GM18507 (cell line): ENCODE results near the gene ATG12.
"Not testable (repeated sequence)": the region's sequence is repeated elsewhere in the genome, so short reads cannot be mapped to it uniquely, and the experiment has no call there.

Source experiments
- DNase-seq: peaks from one replicate; pipeline ENCODE4 v3.0.0; 2011; ENCODE audit warnings: low read depth; ENCODE audit not compliant: insufficient read length; ENCODE audit errors: extremely low spot score
- FAIRE-seq: peaks from 2 replicates; lab custom pipeline; 2011; peaks lifted over from hg19 to GRCh38; lab: Jason Lieb, UNC

The ATG12 gene

GRCh38 chr5:115841382-115842088 is at the start of gene ATG12, which contains the start of gene AP3S1:
Gene ATG12 (minus strand): TSS chr5:115841565. CDS start chr5:115841552, 13 bp downstream.
Gene AP3S1 (plus strand): TSS chr5:115841935. CDS start chr5:115842038, 103 bp downstream.
- FAIRE-seq (peak; percentile 94), DNase-seq (peak; percentile 70)

- DNase-seq (no peak), FAIRE-seq (no peak)
Observed at GRCh38 chr5:115888027-115888426, 46.7 kb upstream of the ATG12 start.

DNA sequence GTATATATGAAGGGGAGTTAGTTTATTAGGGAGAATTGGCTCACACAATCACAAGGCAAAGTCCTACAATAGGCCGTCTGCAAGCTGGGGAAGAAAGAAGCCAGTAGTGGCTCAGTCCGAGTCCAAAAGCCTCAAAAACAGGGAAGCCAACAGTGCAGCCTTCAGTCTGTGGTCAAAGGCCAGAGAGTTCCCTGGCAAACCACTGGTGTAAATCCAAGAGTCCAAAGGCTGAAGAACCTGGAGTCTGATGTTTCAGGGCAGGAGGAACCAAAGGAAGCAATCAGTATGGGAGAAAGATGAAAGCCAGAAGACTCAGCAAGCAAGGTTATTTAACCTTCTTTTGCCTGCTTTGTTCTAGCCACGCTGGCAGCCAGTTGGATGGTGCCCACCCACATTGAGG is 43.8 kb upstream of the ATG12 start:
- not testable (repeated sequence) for FAIRE-seq, DNase-seq

GRCh38 chr5:115884704-115885103 is 43.3 kb upstream of the ATG12 start:
- DNase-seq (no peak), FAIRE-seq (no peak)

DNA sequence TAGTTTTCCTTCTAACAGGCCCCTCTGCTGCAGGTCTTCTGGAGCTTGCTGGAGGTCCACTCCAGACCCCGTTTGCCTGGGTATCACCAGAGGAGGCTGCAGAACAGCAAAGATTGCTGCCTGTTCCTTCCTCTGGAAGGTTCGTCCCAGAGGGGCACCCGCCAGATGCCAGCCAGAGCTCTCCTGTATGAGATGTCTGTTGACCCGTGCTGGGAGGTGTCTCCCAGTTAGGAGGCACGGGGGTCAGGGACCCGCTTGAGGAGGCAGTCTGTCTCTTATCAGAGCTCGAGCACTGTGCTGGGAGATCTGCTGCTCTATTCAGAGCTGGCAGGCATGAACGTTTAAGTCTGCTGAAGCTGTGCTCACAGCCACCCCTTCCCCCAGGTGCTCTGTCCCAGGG is 41.1 kb upstream of the ATG12 start:
- DNase-seq, FAIRE-seq: not testable (repeated sequence)

- FAIRE-seq, DNase-seq: not testable (repeated sequence)
Observed at GRCh38 chr5:115877342-115877741, 36.0 kb upstream of the ATG12 start.

DNA sequence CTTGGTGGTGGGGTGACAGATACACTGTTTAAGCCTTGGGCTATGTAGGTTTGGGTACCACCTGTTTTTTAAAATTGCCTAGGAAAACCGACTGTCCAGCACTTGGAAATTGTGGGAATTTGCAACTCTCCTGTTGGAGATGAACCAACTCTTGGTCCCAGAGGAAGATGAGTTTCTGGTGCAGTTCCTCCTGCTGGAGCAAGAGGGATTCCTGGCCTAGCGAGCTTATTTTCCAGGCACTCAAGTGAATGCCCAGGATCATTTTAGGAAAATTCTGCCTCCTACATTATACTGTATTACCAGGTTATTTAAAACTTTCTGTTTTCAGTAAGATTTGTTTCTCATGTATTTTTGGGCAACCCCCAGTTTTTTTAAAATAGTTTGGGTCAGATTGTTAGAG is 34.1 kb upstream of the ATG12 start:
- FAIRE-seq = no peak

DNA sequence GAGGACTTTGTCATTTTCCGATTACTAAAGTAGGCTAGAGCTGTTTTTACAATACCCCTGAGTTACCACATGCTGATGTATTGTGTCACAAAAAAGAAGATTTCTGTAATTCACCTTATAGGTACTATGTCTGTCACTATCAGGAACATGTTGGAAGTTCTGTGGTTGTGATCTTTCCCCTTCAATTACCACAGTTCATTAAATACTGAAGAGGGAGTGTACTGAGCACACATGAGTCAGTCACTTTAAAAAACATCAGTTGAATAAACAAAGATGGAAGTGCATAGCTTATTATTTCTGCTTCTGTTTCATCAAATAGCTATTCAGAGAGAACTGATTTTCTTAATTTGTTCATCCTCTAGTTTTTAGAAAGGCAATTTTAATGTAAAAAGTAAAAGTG is 32.0 kb upstream of the ATG12 start:
- DNase-seq (no peak), FAIRE-seq (no peak)

More for the DNA sequence above, 34.1 kb upstream of the ATG12 start:
- DNase-seq = no peak

GRCh38 chr5:115872447-115872846 is 31.1 kb upstream of the ATG12 start:
- DNase-seq (no peak), FAIRE-seq (no peak)

DNA sequence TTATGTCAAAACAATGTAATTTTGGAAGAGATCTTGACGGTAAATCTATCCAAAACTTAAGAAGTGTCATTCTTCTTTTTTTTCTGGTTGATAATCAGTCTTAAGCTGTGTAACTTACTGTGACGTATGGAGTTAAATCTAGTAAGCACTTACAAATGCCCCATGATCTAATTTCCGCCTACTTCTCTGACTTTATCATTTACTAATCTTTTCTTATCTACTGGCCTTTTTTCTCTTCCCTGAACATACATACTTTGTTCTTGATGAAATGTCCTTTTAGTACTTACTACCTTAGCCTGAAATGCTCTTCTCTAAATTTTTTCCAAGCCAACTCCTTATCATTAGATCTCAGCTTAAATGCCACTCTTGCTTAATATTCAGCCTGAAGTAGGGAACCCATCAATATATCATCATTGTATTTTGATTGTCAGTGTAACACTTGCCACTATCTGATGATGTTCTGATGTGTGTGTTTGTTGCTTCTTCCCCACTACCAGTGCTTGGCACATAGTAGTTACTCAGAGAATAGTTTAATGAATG is 28.0 kb upstream of the ATG12 start:
- no peak for FAIRE-seq

DNA sequence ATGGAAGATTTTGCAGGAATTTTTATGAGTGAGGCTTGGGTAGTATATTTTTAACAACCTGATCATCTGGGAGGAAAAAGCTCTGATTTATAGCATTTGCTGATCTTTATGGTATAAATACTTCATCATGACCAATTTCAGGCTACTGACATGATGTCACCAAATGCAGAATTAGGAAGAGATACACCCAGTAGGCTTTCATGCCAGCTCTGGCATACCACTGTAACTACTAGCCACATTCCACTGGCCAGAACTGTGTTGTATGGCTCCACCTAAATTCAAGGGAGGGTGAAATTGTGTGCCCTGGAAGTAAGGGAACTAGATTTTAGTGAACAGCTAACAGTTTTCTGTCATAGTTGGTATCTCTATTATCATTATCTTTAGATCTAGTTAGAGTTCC is 18.0 kb upstream of the ATG12 start:
- DNase-seq (no peak), FAIRE-seq (no peak)

More for the DNA sequence above, 28.0 kb upstream of the ATG12 start:
- DNase-seq = no peak

- DNase-seq (no peak), FAIRE-seq (no peak)
Observed at GRCh38 chr5:115858396-115858795, 17.0 kb upstream of the ATG12 start.

DNA sequence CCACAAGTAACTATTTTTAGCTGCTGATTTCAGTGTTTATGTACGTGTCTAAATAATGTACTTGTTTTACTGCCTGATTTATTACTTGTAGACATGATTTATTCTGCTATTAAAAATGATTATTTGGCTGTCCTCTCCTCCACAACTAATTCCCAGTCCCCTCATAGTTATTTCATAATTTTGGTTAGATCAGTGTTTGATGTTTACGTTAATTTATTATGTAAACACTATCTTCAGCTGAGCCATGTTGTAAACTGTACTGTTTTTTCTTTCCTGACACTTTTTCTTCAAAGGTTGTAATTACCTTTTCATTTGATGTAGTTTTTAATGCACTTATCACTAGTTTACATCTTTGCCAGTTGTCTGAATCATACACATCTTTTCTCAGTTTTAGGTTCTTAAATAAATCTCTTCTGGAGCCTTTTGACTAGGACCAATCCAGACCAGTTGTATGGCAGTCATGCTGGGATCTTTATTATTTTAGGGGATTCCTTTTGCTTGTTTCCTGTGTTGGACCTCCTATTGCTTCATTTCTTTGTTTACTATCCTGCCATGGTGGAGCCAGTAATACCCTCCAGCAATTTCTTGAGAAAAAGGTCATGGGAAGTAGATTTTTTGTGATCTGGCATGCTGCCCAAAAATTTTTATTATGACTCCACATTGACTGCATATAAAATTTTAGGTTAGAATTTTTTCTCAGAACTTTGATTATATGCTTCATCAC is 16.4 kb upstream of the ATG12 start:
- DNase-seq = no peak

DNA sequence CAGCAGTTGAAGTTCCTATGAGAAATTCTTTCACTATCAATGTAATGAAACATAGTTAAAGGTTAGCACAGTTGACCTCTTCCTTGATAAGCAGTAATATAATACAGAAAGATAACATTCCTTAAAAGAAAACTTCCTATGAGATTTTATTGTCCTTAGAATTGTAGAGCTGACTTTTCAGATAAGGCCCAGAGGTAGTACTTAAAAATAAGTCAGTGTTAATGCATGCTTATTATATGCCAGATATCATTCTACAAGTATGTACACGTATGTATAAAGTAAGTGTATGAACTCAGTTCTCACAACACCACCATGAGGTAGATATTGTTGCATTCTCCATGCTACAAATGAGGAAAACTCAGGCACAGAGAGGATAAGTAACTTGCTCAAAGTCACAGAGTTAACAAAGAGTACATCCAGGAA is 15.7 kb upstream of the ATG12 start:
- FAIRE-seq = no peak
- DNase-seq = no peak

More for the DNA sequence above, 16.4 kb upstream of the ATG12 start:
- no peak for FAIRE-seq

GRCh38 chr5:115855959-115856358 is 14.6 kb upstream of the ATG12 start:
- no peak for FAIRE-seq
- no peak for DNase-seq

- DNase-seq = no peak
- FAIRE-seq = no peak
Observed at GRCh38 chr5:115854139-115854538, 12.8 kb upstream of the ATG12 start.

DNA sequence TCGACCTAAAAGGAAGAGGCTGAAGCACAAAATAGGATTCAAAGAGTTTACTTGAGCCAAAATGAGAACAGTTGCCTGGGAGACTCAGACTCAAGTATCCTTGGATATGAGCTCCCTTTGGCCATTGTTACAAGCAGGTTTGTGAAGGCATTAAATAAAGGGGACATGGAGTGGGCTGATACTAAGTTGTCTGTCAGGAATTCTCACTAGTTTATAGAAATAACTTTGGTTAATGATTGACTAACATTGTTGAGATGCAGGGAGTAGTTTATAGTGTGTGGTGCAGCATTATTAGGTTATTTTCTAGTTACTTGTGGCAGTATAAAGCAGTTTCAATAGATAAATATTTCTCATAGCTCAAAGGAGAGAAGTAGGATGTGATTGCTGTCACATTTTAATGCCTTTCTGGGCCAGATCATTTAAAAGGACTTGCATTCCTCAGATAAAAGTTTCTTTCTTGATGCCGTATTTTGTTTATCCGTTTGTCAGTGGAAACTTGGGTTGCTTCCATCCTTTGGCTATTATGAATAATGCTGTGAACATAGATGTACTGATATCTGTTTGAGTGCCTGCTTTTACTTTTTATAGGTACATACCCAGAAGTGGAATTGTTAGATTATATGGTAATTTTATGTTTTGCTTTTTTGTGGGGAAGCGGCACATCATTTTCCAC is 9.5 kb upstream of the ATG12 start:
- DNase-seq = no peak
- no peak for FAIRE-seq

- DNase-seq (no peak), FAIRE-seq (no peak)
Observed at GRCh38 chr5:115849258-115849798, 8.0 kb upstream of the ATG12 start.

GRCh38 chr5:115847290-115847689 is 5.9 kb upstream of the ATG12 start:
- no peak for FAIRE-seq
- no peak for DNase-seq

GRCh38 chr5:115844321-115844817 is 3.0 kb upstream of the ATG12 start:
- no peak for FAIRE-seq
- DNase-seq = no peak
